Thyroid gland (tissue), 4 donors: ENCODE data around the gene TXLNB.

Experiments
- POLR2A ChIP-seq, 2 donors: fragments of 450-650 bp; IDR thresholded peaks; one replicate each; pipeline ENCODE4 v1.6.1; 2017; ENCODE audit warnings: antibody characterized with exemption in 2 of 2, mild to moderate bottlenecking in 2 of 2, moderate library complexity in 1 of 2
- TF ChIP-seq, protein P1 (sequence below), 6 experiments: fragments of 200-600 bp in 3 of 6; fragments of 450-650 bp in 3 of 6; sonication (generic) in 3 of 6; IDR thresholded peaks; one replicate each; pipeline ENCODE4 v1.5.1; 2016 to 2019; ENCODE audit warnings: antibody characterized with exemption in 6 of 6, mild to moderate bottlenecking in 2 of 6, inconsistent platforms in 1 of 6, moderate library complexity in 1 of 6

DNA sequence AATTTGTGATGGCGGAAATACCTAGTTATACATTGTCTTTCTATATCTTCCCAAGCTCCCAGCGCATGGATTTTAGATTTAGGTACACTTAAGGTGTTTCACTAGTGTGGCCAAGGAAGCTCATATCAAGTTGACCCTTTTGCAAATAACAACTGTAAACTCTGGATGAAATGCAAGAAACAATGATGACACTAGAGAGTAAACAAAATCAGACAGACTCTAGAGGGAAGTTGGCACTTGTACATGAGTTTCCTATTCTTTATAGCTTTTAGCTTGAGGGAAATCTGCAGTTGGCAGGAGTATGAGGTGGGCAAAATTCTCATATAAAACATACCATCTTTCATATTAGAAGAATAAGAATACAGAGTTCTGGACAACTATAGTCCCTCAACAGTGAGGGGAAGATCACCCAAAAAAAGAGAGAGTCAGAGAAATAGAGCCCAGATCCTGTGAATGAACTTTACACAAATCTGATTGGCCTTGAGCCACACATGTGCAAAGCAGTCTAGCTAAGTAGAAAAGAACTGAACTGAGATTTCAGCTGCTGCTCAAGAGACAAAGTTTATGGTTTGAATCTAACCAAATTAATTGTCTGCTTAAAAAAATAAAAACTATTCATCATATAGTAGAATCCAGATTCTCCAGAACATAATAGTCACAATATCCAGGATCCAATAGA is 26.1 kb downstream of the TXLNB start:
- TF ChIP-seq, protein P1, sequence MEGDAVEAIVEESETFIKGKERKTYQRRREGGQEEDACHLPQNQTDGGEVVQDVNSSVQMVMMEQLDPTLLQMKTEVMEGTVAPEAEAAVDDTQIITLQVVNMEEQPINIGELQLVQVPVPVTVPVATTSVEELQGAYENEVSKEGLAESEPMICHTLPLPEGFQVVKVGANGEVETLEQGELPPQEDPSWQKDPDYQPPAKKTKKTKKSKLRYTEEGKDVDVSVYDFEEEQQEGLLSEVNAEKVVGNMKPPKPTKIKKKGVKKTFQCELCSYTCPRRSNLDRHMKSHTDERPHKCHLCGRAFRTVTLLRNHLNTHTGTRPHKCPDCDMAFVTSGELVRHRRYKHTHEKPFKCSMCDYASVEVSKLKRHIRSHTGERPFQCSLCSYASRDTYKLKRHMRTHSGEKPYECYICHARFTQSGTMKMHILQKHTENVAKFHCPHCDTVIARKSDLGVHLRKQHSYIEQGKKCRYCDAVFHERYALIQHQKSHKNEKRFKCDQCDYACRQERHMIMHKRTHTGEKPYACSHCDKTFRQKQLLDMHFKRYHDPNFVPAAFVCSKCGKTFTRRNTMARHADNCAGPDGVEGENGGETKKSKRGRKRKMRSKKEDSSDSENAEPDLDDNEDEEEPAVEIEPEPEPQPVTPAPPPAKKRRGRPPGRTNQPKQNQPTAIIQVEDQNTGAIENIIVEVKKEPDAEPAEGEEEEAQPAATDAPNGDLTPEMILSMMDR (IDR thresholded peaks at IDR 0.05) = no peak
- TF ChIP-seq POLR2A (IDR thresholded peaks at IDR 0.05) = no peak
